Heart left ventricle (tissue), 16 donors: ENCODE results near the gene OTUD4. TPM values are rescaled to one million over a fixed set of nuclear protein-coding genes. Genes with fewer than 3 reads are reported as not detected.

ENCODE experiments used
- ATAC-seq, 4 donors: fragments of 200-7000 bp; cut with Tn5 transposase; one replicate each; pipeline ENCODE4 v1.9.1; 2020 to 2022; ENCODE audit warnings: moderate library complexity in 4 of 4, mild to moderate bottlenecking in 3 of 4, moderate number of reproducible peaks in 1 of 4
- DNase-seq, 5 donors: peaks; one replicate each; pipeline ENCODE4 v3.0.0-alpha.2; 2020
- H3K27ac ChIP-seq, 12 donors: fragments of 200-600 bp; sonication (generic) in 4 of 12; one replicate each; pipeline versions ENCODE4 v1.5.0 to v1.8.0; 2016 to 2022; ENCODE audit warnings: mild to moderate bottlenecking in 2 of 12
- H3K27me3 ChIP-seq, 9 donors: fragments of 200-600 bp; sonication (generic) in 2 of 9; one replicate each; pipeline versions ENCODE4 v1.5.1 to v1.8.0; 2016 to 2022; ENCODE audit warnings: mild to moderate bottlenecking in 3 of 9
- H3K36me3 ChIP-seq, 9 donors: fragments of 200-600 bp; sonication (generic) in 2 of 9; one replicate each; pipeline versions ENCODE4 v1.5.0 to v1.8.0; 2018 to 2022; ENCODE audit warnings: mild to moderate bottlenecking in 2 of 9
- H3K4me1 ChIP-seq, 12 donors: fragments of 200-600 bp; sonication (generic) in 4 of 12; one replicate each; pipeline versions ENCODE4 v1.5.0 to v1.8.0; 2016 to 2022; ENCODE audit warnings: mild to moderate bottlenecking in 3 of 12
- H3K4me3 ChIP-seq, 12 donors: fragments of 200-600 bp; sonication (generic) in 4 of 12; one replicate each; pipeline versions ENCODE4 v1.5.0 to v1.8.0; 2017 to 2022; ENCODE audit warnings: mild to moderate bottlenecking in 9 of 12, moderate library complexity in 4 of 12
- H3K9me3 ChIP-seq, 12 donors: fragments of 200-600 bp; sonication (generic) in 4 of 12; one replicate each; pipeline versions ENCODE4 v1.5.0 to v1.8.0; 2016 to 2022; ENCODE audit warnings: mild to moderate bottlenecking in 1 of 12
- CTCF ChIP-seq, 12 donors: fragments of 200-600 bp; sonication (generic) in 4 of 12; IDR thresholded peaks; one replicate each; pipeline versions ENCODE4 v1.5.0 to v1.8.0; 2018 to 2022; ENCODE audit warnings: antibody characterized with exemption in 12 of 12, mild to moderate bottlenecking in 5 of 12
- POLR2A ChIP-seq, 2 donors: fragments of 450-650 bp; IDR thresholded peaks; one replicate each; pipeline ENCODE4 v1.6.1; 2017; ENCODE audit warnings: antibody characterized with exemption in 2 of 2, mild to moderate bottlenecking in 2 of 2, moderate library complexity in 2 of 2
- WGBS, 4 donors: extraction: QIAGEN DNeasy Blood & Tissue Kit in 2 of 4; methylation state at CpG; one replicate each; pipeline versions ENCODE4 v1.1.5 to v1.1.7; 2013 to 2018; 5-methylcytosine and 5-hydroxymethylcytosine counted together
- intact Hi-C, 10 donors: fragments of 100-400 bp; cut with DNase I; formaldehyde crosslinking; loops; one replicate each; pipeline versions ENCODE4 v1.11.1 to v1.14.2; 2022
- polyA plus RNA-seq, 2 donors: library from polyadenylated mRNA; stranded (reverse); fragments of 200-250 nt; gene quantifications; one replicate each; pipeline ENCODE4 v1.2.3, GENCODE V29; 2013
- total RNA-seq, 9 donors: library from RNA; depleted of rRNA in 2 of 9; stranded (reverse); fragments of >200 nt in 2 of 9; fragmentation: NEBNext Ultra II Directional in 3 of 9; extraction: Animal tissue kit (Norgen Biotek cat#: 25700) in 3 of 9; gene quantifications; one replicate each; pipeline versions ENCODE4 v1.1.0 to v1.2.4, GENCODE V29; 2016 to 2023
- donor health status: ischemic (EF 13 %, LVEDD 7.1; RV severe dilation, severe dysfunction).
- donor health status: healthy with polysubstance abuse.
- donor health status: DM: no; HTN: yes; CAD: no.
- donor health status: DM: no; HTN: no; CAD: no.
- donor health status: ischemic (EF 25% LVEDD 6.9; RV normal size, moderate dysfunction).
- donor health status: ischemic (EF 25% LVEDD 5.7; RV mildly dilated, moderate dysfunction).
- donor health status: healthy.
- donor health status: DM: yes; HTN: yes; CAD: no.
- donor health status: ischemic (EF 35%, LVEDD 5.7; RV mildly dilated, moderate dysfunction).
- donor health status: nonischemic (EF 11% LVEDD 7.7; RV severe dilation, severe dysfunction).
- donor health status: DM: yes; HTN: yes; CAD: no.
- donor health status: PGD.
- donor health status: ischemic (EF 29% LVEDD 5.4; RV normal size, mild dysfunction).
- donor health status: nonischemic (EF 23%, LVEDD 6.1; RV moderate dilation, normal function).

Gene OTUD4
- total and polyA plus RNA-seq, 11 donors: 7.7 to 42.1 (median 28.4) TPM

- Histone ChIP-seq H3K4me1 (no peaks in the 10 kb centered on the region), H3K27me3 (peaks cover 0 to 5% (median 0%) of the 10 kb centered on the region in 9 donors), H3K27ac (no peak overlapping the region), H3K36me3 (no peaks in the 10 kb centered on the region), H3K9me3 (no peaks in the 10 kb centered on the region), H3K4me3 (no peak overlapping the region)
- WGBS, 4 donors: 56 to 63% (median 61%) methylated on average over 3 of the region's 3 CpGs
- ATAC-seq (no peak), DNase-seq (no peak)
- intact Hi-C loops: no loop called here
- TF ChIP-seq POLR2A (IDR thresholded peaks at IDR 0.05) (no peak), CTCF (IDR thresholded peaks at IDR 0.05) (no peak)
Observed at GRCh38 chr4:145196747-145197146, 16.4 kb upstream of the OTUD4 start.

GRCh38 chr4:145195167-145195952 is 15.0 kb upstream of the OTUD4 start:
- no peak for ATAC-seq
- Histone ChIP-seq H3K4me3 (no peak overlapping the region), H3K9me3 (no peaks in the 10 kb centered on the region), H3K4me1 (no peaks in the 10 kb centered on the region), H3K27ac (no peak overlapping the region), H3K36me3 (no peaks in the 10 kb centered on the region), H3K27me3 (peaks cover 0 to 5% (median 0%) of the 10 kb centered on the region in 9 donors)
- intact Hi-C loops: no loop called here
- DNase-seq: no peak
- 86 to 91% (median 89%) methylated on average over 3 of the region's 3 CpGs for WGBS, 4 donors
- no peak for TF ChIP-seq POLR2A (IDR thresholded peaks at IDR 0.05)
- no peak for TF ChIP-seq CTCF (IDR thresholded peaks at IDR 0.05)

- Histone ChIP-seq H3K36me3 (no peaks in the 10 kb centered on the region), H3K4me3 (no peak overlapping the region), H3K9me3 (no peaks in the 10 kb centered on the region), H3K27me3 (peaks cover 0 to 5% (median 0%) of the 10 kb centered on the region in 9 donors), H3K27ac (no peak overlapping the region), H3K4me1 (no peaks in the 10 kb centered on the region)
- TF ChIP-seq POLR2A (IDR thresholded peaks at IDR 0.05) (no peak), CTCF (IDR thresholded peaks at IDR 0.05) (no peak)
- intact Hi-C loops: loop anchor here in 1 of 10 donors (10.0 kb wide), 1 partner anchor 545 kb away; no protein-coding TSS in a partner anchor
- no peak for DNase-seq
- WGBS, 4 donors: 60 to 68% (median 65%) methylated on average over 3 of the region's 3 CpGs
- no peak for ATAC-seq
Observed at GRCh38 chr4:145189981-145190380, 9.6 kb upstream of the OTUD4 start.

- no peak overlapping the region for H3K4me3 ChIP-seq
- no peaks in the 10 kb centered on the region for H3K36me3 ChIP-seq
- ATAC-seq (no peak), DNase-seq (no peak)
- H3K4me1 ChIP-seq: no peaks in the 10 kb centered on the region
- TF ChIP-seq CTCF (IDR thresholded peaks at IDR 0.05): no peak
- no peak for TF ChIP-seq POLR2A (IDR thresholded peaks at IDR 0.05)
- no peak overlapping the region for H3K27ac ChIP-seq
- WGBS, 4 donors: 80 to 95% (median 84%) methylated on average over 3 of the region's 3 CpGs
- H3K9me3 ChIP-seq: no peaks in the 10 kb centered on the region
- intact Hi-C loops: loop anchor here in 1 of 10 donors (10.0 kb wide), 1 partner anchor 548 kb away; no protein-coding TSS in a partner anchor
- no peaks in the 10 kb centered on the region for H3K27me3 ChIP-seq
Observed at GRCh38 chr4:145186729-145187128, 6.3 kb upstream of the OTUD4 start.
